Ascending aorta (tissue), 2 donors: ENCODE measurements around the gene INPP5E. TPM values are rescaled to one million over a fixed set of nuclear protein-coding genes. Genes with fewer than 3 reads are reported as not detected.
"Not testable (repeated sequence)": the region's sequence is repeated elsewhere in the genome, so short reads cannot be mapped to it uniquely, and the experiment has no call there.

ENCODE experiments used
- DNase-seq, 2 donors: peaks; one replicate each; pipeline ENCODE4 v3.0.0-alpha.2; 2019; ENCODE audit warnings: low spot score in 2 of 2
- H3K27ac ChIP-seq, 2 donors: fragments of 200-600 bp; sonication (generic); one replicate each; pipeline ENCODE4 v1.5.1; 2016 to 2017; ENCODE audit warnings: mild to moderate bottlenecking in 1 of 2
- H3K27me3 ChIP-seq: fragments of 200-600 bp; sonication (generic); one replicate; pipeline ENCODE4 v1.5.1; 2017
- H3K36me3 ChIP-seq, 2 donors: fragments of 200-600 bp; sonication (generic); one replicate each; pipeline ENCODE4 v1.5.1; 2016
- H3K4me1 ChIP-seq, 2 donors: fragments of 200-600 bp; sonication (generic); one replicate each; pipeline ENCODE4 v1.5.1; 2016 to 2017; ENCODE audit warnings: mild to moderate bottlenecking in 1 of 2
- H3K4me3 ChIP-seq, 2 donors: fragments of 200-600 bp; sonication (generic); one replicate each; pipeline ENCODE4 v1.5.1; 2016 to 2017; ENCODE audit warnings: mild to moderate bottlenecking in 1 of 2
- H3K9me3 ChIP-seq, 2 donors: fragments of 200-600 bp; sonication (generic); one replicate each; pipeline ENCODE4 v1.5.1; 2016
- intact Hi-C: fragments of 100-400 bp; cut with DNase I; formaldehyde crosslinking; loops from one replicate; pipeline ENCODE4 v1.15.1; 2023
- total RNA-seq: library from RNA; depleted of rRNA; stranded (reverse); fragments of >200 nt; gene quantifications from one replicate; pipeline ENCODE4 v1.1.0, GENCODE V29; 2016
- TF ChIP-seq, protein P1 (sequence below), 3 experiments: fragments of 200-600 bp in 2 of 3; fragments of 450-650 bp in 1 of 3; sonication (generic) in 2 of 3; IDR thresholded peaks; one replicate each; pipeline ENCODE4 v1.5.1; 2016 to 2019; ENCODE audit warnings: antibody characterized with exemption in 3 of 3, mild to moderate bottlenecking in 1 of 3, moderate library complexity in 1 of 3

INPP5E gene
- total RNA-seq, 1 donor from 2014 or later: 20.2 TPM

DNA sequence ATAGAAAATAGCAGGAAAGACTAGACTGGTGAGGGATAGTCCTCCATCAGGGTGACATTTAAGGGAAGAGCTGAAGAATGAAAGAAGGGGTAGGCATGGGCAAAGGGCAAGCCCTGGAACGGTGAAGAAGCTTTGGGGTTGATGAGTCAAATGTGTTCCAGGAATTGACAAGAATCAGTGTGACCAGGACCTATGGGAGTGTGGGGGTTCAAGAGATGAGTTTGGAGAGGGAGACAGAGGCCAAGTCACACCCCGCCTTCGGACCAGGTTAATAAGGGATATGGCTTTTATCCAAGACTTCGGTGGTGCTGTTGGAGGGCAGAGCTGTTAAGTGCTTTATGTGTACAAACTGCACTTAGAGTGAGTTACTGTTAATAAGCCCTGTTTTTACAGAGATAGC is 28.3 kb downstream of the INPP5E start:
- no peaks in the 10 kb centered on the region for H3K9me3 ChIP-seq
- peaks cover 44 to 47% of the 10 kb centered on the region in 2 donors for H3K36me3 ChIP-seq
- no peaks in the 10 kb centered on the region for H3K27me3 ChIP-seq
- no peak overlapping the region for H3K27ac ChIP-seq
- H3K4me3 ChIP-seq: peak overlapping the region; percentile 72 to 92
- intact Hi-C loops: loop anchor here (2.0 to 5.0 kb wide), 2 partner anchors 27 to 71 kb away; partner anchors contain the start of genes INPP5E and SEC16A
- TF ChIP-seq, protein P1, sequence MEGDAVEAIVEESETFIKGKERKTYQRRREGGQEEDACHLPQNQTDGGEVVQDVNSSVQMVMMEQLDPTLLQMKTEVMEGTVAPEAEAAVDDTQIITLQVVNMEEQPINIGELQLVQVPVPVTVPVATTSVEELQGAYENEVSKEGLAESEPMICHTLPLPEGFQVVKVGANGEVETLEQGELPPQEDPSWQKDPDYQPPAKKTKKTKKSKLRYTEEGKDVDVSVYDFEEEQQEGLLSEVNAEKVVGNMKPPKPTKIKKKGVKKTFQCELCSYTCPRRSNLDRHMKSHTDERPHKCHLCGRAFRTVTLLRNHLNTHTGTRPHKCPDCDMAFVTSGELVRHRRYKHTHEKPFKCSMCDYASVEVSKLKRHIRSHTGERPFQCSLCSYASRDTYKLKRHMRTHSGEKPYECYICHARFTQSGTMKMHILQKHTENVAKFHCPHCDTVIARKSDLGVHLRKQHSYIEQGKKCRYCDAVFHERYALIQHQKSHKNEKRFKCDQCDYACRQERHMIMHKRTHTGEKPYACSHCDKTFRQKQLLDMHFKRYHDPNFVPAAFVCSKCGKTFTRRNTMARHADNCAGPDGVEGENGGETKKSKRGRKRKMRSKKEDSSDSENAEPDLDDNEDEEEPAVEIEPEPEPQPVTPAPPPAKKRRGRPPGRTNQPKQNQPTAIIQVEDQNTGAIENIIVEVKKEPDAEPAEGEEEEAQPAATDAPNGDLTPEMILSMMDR (IDR thresholded peaks at IDR 0.05): no peak
- H3K4me1 ChIP-seq: peaks cover 9 to 19% of the 10 kb centered on the region in 2 donors
- no peak for DNase-seq

DNA sequence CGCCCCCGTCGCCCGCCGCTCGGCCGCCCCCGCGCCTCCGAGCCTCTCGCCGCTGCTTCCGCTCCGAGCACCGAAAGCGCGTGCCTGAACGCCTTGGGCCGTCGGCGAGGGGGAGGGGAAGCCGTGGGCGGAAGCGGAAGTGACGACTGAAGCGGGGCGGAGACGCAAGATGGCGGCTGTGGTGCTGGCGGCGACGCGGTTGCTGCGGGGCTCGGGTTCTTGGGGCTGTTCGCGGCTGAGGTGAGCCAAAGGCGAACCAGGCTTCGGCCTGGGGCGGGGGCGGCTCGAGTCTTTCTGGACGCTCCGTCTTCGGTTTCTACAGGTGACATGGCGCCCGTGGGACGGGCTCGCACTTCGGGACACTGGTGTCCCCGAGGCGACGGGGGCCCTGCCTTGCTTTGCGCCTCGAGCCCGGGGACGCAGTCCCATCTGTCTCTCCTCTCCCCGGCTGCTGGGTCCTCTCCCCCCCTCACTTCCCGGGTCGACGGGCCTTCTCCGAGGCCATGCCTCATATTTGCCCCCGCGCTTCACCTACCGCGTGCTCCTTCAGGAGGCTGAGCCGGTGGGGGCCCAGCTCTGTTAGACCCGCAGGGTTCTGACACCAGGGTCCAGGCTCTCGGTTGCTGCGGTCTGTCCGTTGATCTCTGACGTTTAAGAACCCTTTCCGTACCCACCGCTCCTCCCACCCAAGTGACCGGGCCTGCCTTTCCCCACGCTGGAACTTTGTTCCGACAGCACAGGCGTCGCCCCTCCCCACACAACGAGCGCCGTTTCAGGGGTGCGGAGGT is 29.0 kb downstream of the INPP5E start, which contains the start of the genes ENTR1 and PMPCA:
TSS of gene ENTR1 (minus strand) at position 115 of the 788 bp plus-strand sequence. CDS start 217 bp downstream, outside the sequence.
TSS of gene PMPCA (plus strand) at position 159 of the 788 bp plus-strand sequence. CDS start at position 170, 11 bp downstream.
- intact Hi-C loops: loop anchor here (1.0 to 5.0 kb wide), 4 partner anchors 10 to 72 kb away; partner anchors contain the start of genes DNLZ, INPP5E, SEC16A and SNAPC4
- peak within 1 kb of the TSS; percentile 77 to 80 for H3K27ac ChIP-seq
- no peaks in the 10 kb centered on the region for H3K27me3 ChIP-seq
- peak; percentile 67 to 96 for DNase-seq
- H3K4me3 ChIP-seq: peak within 1 kb of the TSS; percentile 72 to 92
- H3K4me1 ChIP-seq: peaks cover 9 to 19% of the 10 kb centered on the region in 2 donors
- H3K9me3 ChIP-seq: no peaks in the 10 kb centered on the region
- TF ChIP-seq, protein P1 (IDR thresholded peaks at IDR 0.05): no peak
- peaks cover 43 to 46% of the 10 kb centered on the region in 2 donors for H3K36me3 ChIP-seq

DNA sequence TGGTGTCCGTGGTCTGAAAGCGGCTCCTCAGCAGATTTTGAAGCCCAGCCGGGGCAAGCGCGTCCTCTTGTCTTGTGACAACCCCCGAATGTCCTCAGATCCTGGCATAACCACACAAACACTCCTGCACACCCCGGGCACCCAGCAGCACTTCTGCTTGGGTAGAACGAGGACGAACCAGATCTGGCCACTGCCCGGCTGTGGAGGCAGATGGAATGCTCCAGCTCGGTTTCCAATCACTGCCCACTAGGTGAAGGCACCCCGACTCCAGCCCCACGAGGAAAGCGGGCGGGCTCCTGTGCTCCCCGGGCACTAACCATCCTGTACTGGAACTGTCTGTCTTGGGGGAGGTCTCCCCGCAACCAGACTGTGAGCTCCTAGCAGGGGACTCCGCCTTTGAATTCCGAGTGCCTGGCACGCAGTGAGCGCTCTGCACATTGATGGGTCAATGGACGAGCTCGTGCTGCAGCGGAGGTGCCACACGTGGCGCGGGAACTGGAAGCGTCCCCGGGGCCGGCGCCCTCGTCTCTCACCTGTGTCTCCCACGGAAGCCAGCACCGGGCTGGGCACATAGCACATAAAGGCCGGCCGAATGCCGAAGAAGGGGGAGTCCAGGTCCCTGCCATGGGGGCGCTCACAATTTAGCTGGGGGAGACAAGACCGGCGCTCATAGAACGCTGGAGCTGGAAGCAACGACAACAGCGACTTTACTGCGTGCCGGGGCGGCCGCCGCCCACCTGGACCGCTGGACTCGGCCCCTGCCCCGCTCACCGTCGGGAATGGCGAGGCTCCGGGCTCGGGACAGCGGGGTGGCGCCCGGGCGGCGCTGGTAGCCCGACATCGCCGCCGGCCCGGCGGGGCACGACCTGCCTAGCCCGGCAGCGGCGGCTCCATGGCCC is 29.8 kb downstream of the INPP5E start:
- Histone ChIP-seq H3K4me3 (peak overlapping the region; percentile 72 to 92), H3K36me3 (peaks cover 42 to 46% of the 10 kb centered on the region in 2 donors)
- DNase-seq: peak in 1 of 2 donors; percentile 67

DNA sequence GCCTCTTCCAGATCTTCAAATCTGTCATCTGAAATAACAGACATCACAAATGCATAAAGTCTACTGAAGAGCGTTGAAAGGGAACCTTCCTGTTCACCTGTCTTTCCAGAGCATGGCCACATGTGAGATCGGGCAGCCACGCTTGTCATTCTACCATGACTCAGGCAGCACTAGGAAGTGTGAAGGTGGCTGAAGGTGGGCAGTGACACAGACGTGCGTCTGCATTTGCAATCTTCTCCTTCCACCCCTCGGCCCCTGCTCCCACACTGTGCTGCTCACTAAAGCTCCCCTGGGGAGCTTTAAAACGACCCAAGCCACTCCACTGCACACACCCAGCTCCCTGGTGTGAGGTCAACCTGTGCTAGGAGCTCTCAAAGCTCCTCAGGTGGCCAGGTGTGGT is 31.7 kb downstream of the INPP5E start:
- no peak overlapping the region for H3K4me3 ChIP-seq
- TF ChIP-seq, protein P1 (IDR thresholded peaks at IDR 0.05): no peak
- H3K9me3 ChIP-seq: no peaks in the 10 kb centered on the region
- no peak for DNase-seq
- H3K27ac ChIP-seq: no peak overlapping the region
- H3K4me1 ChIP-seq: peaks cover 9 to 19% of the 10 kb centered on the region in 2 donors
- intact Hi-C loops: no loop called here
- H3K27me3 ChIP-seq: no peaks in the 10 kb centered on the region
- H3K36me3 ChIP-seq: peaks cover 29 to 40% of the 10 kb centered on the region in 2 donors

More for the DNA sequence above, 29.8 kb downstream of the INPP5E start:
- peaks cover 9 to 19% of the 10 kb centered on the region in 2 donors for H3K4me1 ChIP-seq
- H3K9me3 ChIP-seq: no peaks in the 10 kb centered on the region
- intact Hi-C loops: loop anchor here (1.0 to 5.0 kb wide), 4 partner anchors 10 to 72 kb away; partner anchors contain the start of genes DNLZ, INPP5E, SEC16A and SNAPC4
- peak overlapping the region; percentile 60 to 77 for H3K27ac ChIP-seq
- H3K27me3 ChIP-seq: no peaks in the 10 kb centered on the region
- TF ChIP-seq, protein P1 (IDR thresholded peaks at IDR 0.05): peak in 1 of 3 experiments; percentile 4

DNA sequence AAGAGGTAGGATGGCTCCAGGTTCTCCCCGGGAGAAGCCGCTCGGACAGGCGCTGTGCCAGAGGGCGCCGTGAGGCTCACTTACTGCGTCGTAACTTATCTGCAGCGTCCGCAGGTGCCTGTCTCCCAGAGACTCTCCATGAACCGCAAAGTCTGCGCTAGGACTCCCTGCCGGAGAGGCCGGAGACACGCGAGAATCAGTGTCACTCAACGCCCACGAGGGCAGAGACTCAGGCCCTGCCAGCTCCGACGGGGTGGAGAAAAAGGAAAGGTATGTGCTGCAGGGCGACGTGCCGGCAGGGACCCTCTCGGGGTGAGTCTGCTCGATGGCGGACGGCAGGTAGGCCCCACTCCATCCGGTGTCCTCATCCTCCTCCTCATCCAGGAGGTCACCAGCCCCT is 32.6 kb downstream of the INPP5E start:
- H3K27ac ChIP-seq, H3K27me3 ChIP-seq, intact Hi-C loops, H3K9me3 ChIP-seq, H3K4me3 ChIP-seq: not testable (repeated sequence)
- Histone ChIP-seq H3K4me1 (peaks cover 9 to 19% of the 10 kb centered on the region in 2 donors), H3K36me3 (peaks cover 27 to 38% of the 10 kb centered on the region in 2 donors)
- peak in 1 of 2 donors; percentile 61 for DNase-seq

DNA sequence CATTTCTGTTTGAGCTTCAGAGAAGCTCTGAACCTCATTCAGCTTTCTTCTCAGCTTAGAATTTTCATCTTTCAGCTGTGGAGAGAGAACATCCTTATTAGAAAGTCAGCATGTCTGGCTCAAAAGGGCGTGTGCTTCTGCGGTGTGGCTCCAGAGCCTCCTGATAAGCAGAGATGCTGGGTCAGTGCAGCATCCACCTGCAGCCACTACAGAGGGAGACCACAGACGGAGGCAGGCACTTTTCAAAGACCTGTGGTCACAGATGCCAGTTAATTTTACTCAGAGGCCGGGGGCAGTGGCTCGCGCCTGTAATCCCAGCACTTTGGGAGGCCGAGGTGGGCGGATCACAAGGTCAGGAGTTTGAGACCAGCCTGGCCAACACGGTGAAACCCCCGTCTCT is 33.7 kb downstream of the INPP5E start:
- H3K27me3 ChIP-seq, intact Hi-C loops, H3K4me1 ChIP-seq, DNase-seq, H3K27ac ChIP-seq, H3K4me3 ChIP-seq, H3K9me3 ChIP-seq: not testable (repeated sequence)
- H3K36me3 ChIP-seq: peaks cover 27 to 41% of the 10 kb centered on the region in 2 donors
